ENCODE data around the gene PLCB1. TPM values are rescaled to one million over a fixed set of nuclear protein-coding genes. Genes with fewer than 3 reads are reported as not detected.

Gene PLCB1
- total and polyA plus RNA-seq, 2 donors (not counting 3 experiments of a cell fraction or from before 2014, with no cell fraction given), result 10.2 to 53.4 TPM

DNA sequence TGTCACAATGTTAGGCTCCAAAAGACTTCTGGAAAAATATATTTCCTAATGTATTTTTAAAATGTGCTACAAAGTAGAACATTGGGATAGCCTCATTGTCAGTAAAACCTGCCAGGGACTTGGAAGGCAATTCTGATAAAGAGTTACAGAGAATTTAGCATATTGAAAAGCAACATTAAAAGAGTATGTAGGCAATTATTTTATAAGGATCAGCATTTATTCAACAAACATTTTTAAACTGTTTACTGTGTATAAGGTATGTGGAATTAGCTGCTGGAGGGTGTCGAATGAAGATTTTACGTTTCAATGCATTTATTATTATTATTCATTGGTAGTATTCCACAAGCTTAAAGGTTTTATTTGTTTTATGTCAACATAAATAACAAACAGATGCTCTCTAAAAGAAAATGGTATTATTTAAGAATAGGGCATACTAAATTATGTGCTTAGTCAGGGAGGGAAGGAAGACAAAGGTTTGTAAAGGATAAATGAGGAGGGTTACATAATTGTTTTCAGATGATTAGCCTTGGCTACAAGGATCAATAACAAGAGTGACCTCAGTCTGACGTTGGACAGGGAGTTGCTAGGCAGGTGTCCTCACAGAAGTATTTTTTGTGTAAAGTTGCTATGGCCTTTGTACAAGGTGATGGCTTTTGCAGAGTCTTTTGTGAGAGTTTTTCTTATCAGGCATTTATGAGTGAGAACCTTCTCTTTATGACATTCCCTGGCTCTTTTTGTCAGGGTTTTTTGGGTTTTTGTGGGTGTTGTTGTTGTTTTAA is 623.5 kb downstream of the PLCB1 start:
- BruUV-seq (replicated peaks), result no TSS peak
- H3K9me1 ChIP-seq (replicated peaks; ENCODE audit: control insufficient read depth, extremely low read depth, insufficient read depth, low read length), result no peaks in the 10 kb centered on the region
- CTCF ChIA-PET, result interaction anchor here (1.3 to 3.9 kb wide), 4 partner anchors 34 to 637 kb away, joined by 3 to 12 read pairs (median 7); no protein-coding TSS in a partner anchor
- H3K9ac ChIP-seq (replicated peaks; ENCODE audit: extremely low read depth, insufficient read depth, low read length), result no peak overlapping the region
- dilution Hi-C loops (cut with MboI; ENCODE audit: extremely low pct_ligation_motif_present, low sequenced_read_pairs), result no loop called here
- no peaks in the 10 kb centered on the region for H3K9me3 ChIP-seq (replicated peaks; ENCODE audit: control insufficient read depth, insufficient read depth, low read length)
- no peaks in the 10 kb centered on the region for H3K36me3 ChIP-seq (ENCODE audit: control insufficient read depth in 2 of 2, extremely low read depth in 1 of 2, insufficient read depth in 2 of 2, low read length in 2 of 2)
- no peaks in the 10 kb centered on the region for H4K20me1 ChIP-seq (replicated peaks; ENCODE audit: control insufficient read depth, extremely low read depth, insufficient read depth, low read length)
- POLR2A ChIA-PET, result no interaction called here
- intact Hi-C loops (cut with micrococcal nuclease), result no loop called here
- DNase-seq (ENCODE audit: low read depth, low spot score) (no peak), FAIRE-seq (no peak)
- H3K27ac ChIP-seq (ENCODE audit: insufficient read depth, low read depth, low read length), result no peak overlapping the region
- H3K79me2 ChIP-seq (ENCODE audit: control insufficient read depth, insufficient read depth, low read length), result no peaks in the 10 kb centered on the region
- TF ChIP-seq MYC (IDR thresholded peaks at IDR 0.05; ENCODE audit: low read depth, low read length), result no peak
- no peak for TF ChIP-seq EZH2 (IDR thresholded peaks at IDR 0.05; ENCODE audit: borderline replicate concordance, low read depth, low read length, severe bottlenecking)
- TF ChIP-seq, protein P1, sequence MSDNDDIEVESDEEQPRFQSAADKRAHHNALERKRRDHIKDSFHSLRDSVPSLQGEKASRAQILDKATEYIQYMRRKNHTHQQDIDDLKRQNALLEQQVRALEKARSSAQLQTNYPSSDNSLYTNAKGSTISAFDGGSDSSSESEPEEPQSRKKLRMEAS (IDR thresholded peaks at IDR 0.05; ENCODE audit: insufficient read depth, insufficient read length), result no peak
- TF ChIP-seq POLR2AphosphoS5 (IDR thresholded peaks at IDR 0.05; ENCODE audit: insufficient read depth, low read depth, low read length), result no peak
- no peak for TF ChIP-seq POLR2A (IDR thresholded peaks at IDR 0.05; ENCODE audit: low read depth, low read length)
- TF ChIP-seq JUN (IDR thresholded peaks at IDR 0.05; ENCODE audit: borderline replicate concordance, insufficient read depth, insufficient read length, low read depth), result no peak
- no peak for TF ChIP-seq FOS (IDR thresholded peaks at IDR 0.05; ENCODE audit: borderline replicate concordance, insufficient read depth, low read length)
- TF ChIP-seq GATA2 (IDR thresholded peaks at IDR 0.05; ENCODE audit: insufficient read depth, insufficient read length, low read depth, low read length), result no peak
- TF ChIP-seq, protein P2, sequence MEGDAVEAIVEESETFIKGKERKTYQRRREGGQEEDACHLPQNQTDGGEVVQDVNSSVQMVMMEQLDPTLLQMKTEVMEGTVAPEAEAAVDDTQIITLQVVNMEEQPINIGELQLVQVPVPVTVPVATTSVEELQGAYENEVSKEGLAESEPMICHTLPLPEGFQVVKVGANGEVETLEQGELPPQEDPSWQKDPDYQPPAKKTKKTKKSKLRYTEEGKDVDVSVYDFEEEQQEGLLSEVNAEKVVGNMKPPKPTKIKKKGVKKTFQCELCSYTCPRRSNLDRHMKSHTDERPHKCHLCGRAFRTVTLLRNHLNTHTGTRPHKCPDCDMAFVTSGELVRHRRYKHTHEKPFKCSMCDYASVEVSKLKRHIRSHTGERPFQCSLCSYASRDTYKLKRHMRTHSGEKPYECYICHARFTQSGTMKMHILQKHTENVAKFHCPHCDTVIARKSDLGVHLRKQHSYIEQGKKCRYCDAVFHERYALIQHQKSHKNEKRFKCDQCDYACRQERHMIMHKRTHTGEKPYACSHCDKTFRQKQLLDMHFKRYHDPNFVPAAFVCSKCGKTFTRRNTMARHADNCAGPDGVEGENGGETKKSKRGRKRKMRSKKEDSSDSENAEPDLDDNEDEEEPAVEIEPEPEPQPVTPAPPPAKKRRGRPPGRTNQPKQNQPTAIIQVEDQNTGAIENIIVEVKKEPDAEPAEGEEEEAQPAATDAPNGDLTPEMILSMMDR (IDR thresholded peaks at IDR 0.05; ENCODE audit: extremely low read depth in 1 of 2, insufficient read depth in 1 of 2, low read depth in 1 of 2, low read length in 2 of 2), result no peak
- H3K27me3 ChIP-seq (ENCODE audit: control insufficient read depth in 2 of 2, insufficient read depth in 2 of 2, low read length in 2 of 2), result no peaks in the 10 kb centered on the region
- H2AFZ ChIP-seq (ENCODE audit: low read depth, low read length), result no peak overlapping the region
- H3K4me2 ChIP-seq (ENCODE audit: insufficient read depth, low read length), result no peak overlapping the region
- peaks cover 6% of the 10 kb centered on the region for H3K4me1 ChIP-seq (ENCODE audit: control insufficient read depth, extremely low read depth, insufficient read depth, low read length)
- H3K4me3 ChIP-seq (replicated peaks in 1 of 3; ENCODE audit: insufficient read depth in 1 of 3, low read depth in 1 of 3, low read length in 3 of 3), result no peak overlapping the region
